Caco-2 (cell line): ENCODE results near the gene PDE4D. TPM values are rescaled to one million over a fixed set of nuclear protein-coding genes. Genes with fewer than 3 reads are reported as not detected.

ENCODE experiments used
- BruUV-seq: library from RNA; stranded (reverse); fragments of 400-500 nt; replicated peaks from 2 replicates; lab custom pipeline; 2021; lab: Mats Ljungman, UMichigan
- CTCF ChIA-PET: fragments of 300-600 bp; sonication (Branson Sonifier 250); formaldehyde crosslinking; loops from one replicate; lab custom pipeline; 2022; ENCODE audit warnings: antibody characterized with exemption; lab: Charles Lee
- POLR2A ChIA-PET: fragments of 300-600 bp; sonication (Branson Sonifier 250); formaldehyde crosslinking; loops from one replicate; lab custom pipeline; 2022; ENCODE audit warnings: antibody characterized with exemption; lab: Charles Lee
- DNase-seq, 2 experiments: peaks; one replicate each; pipeline versions ENCODE4 v3.0.0 to v3.0.0-alpha.2; 2020 to 2022
- H3K27me3 ChIP-seq: replicated peaks from 2 replicates; pipeline ENCODE4 v1.6.0; 2011; ENCODE audit warnings: low read length; ENCODE audit not compliant: control insufficient read depth, insufficient read depth
- H3K36me3 ChIP-seq: 2 replicates; pipeline ENCODE4 v1.5.1; 2011; ENCODE audit warnings: low read length; ENCODE audit not compliant: control insufficient read depth, insufficient read depth
- H3K4me1 ChIP-seq: fragments of 250-450 bp; sonication (Bioruptor Pico); 2 replicates; pipeline ENCODE4 v1.5.1; 2020; ENCODE audit warnings: mild to moderate bottlenecking
- H3K4me3 ChIP-seq: 2 replicates; pipeline ENCODE4 v1.5.1; 2011; ENCODE audit warnings: low read depth, mild to moderate bottlenecking, control low read depth, low read length
- H3K9me3 ChIP-seq: fragments of 250-450 bp; sonication (Bioruptor Pico); 2 replicates; pipeline ENCODE4 v1.5.1; 2020; ENCODE audit warnings: mild to moderate bottlenecking, moderate library complexity
- H3K27ac Mint-ChIP-seq: one replicate; pipeline ENCODE4 v1.8.0; 2022; ENCODE audit warnings: mixed read lengths; ENCODE audit not compliant: unreplicated experiment
- H3K27me3 Mint-ChIP-seq: one replicate; pipeline ENCODE4 v1.8.0; 2022; ENCODE audit warnings: mixed read lengths; ENCODE audit not compliant: insufficient read depth, unreplicated experiment
- H3K36me3 Mint-ChIP-seq: one replicate; pipeline ENCODE4 v1.8.0; 2022; ENCODE audit warnings: mild to moderate bottlenecking, mixed read lengths; ENCODE audit not compliant: insufficient read depth, unreplicated experiment
- H3K4me1 Mint-ChIP-seq: one replicate; pipeline ENCODE4 v1.8.0; 2022; ENCODE audit warnings: low read depth, mixed read lengths; ENCODE audit not compliant: unreplicated experiment
- H3K4me3 Mint-ChIP-seq: one replicate; pipeline ENCODE4 v1.8.0; 2022; ENCODE audit warnings: mild to moderate bottlenecking, moderate library complexity, mixed read lengths; ENCODE audit not compliant: unreplicated experiment
- H3K9me3 Mint-ChIP-seq: one replicate; pipeline ENCODE4 v1.8.0; 2022; ENCODE audit warnings: mixed read lengths; ENCODE audit not compliant: unreplicated experiment
- CTCF ChIP-seq, 2 experiments: fragments of 200-600 bp in 1 of 2; IDR thresholded peaks; 1 replicate in 1 of 2; 2 replicates in 1 of 2; pipeline versions ENCODE4 v1.5.1 to v1.8.0; 2011 to 2022; ENCODE audit warnings: antibody characterized with exemption in 1 of 2, control low read depth in 1 of 2, inconsistent platforms in 1 of 2, low read depth in 1 of 2, low read length in 1 of 2, mild to moderate bottlenecking in 1 of 2, moderate library complexity in 1 of 2; ENCODE audit not compliant: insufficient read depth in 1 of 2, severe bottlenecking in 1 of 2, unreplicated experiment in 1 of 2
- intact Hi-C: fragments of 100-400 bp; cut with micrococcal nuclease; formaldehyde crosslinking; loops from one replicate; pipeline ENCODE4 v1.10.0; 2022; ENCODE audit not compliant: unreplicated experiment
- total RNA-seq: library from RNA; stranded (reverse); gene quantifications from 2 replicates; pipeline ENCODE4 v1.2.3, GENCODE V29; 2022

PDE4D gene
- total RNA-seq, 1 experiment from 2014 or later: 89.8 TPM

GRCh38 chr5:59922220-59922619 lies 28.7 kb upstream of the PDE4D start:
- H3K4me1 Mint-ChIP-seq: no peaks in the 10 kb centered on the region
- ChIA-PET CTCF (interaction anchor here (1.8 to 2.6 kb wide), 2 partner anchors 108 to 112 kb away, joined by 6 to 8 read pairs; no protein-coding TSS in a partner anchor), POLR2A (no interaction called here)
- no peaks in the 10 kb centered on the region for H3K9me3 ChIP-seq
- H3K27me3 ChIP-seq: no peaks in the 10 kb centered on the region
- H3K27ac Mint-ChIP-seq: no peak overlapping the region
- H3K4me3 ChIP-seq: no peak overlapping the region
- intact Hi-C loops: no loop called here
- H3K36me3 ChIP-seq: no peaks in the 10 kb centered on the region
- DNase-seq: no peak
- H3K36me3 Mint-ChIP-seq: no peaks in the 10 kb centered on the region
- no TSS peak for BruUV-seq
- H3K9me3 Mint-ChIP-seq: no peaks in the 10 kb centered on the region
- no peak for TF ChIP-seq CTCF (IDR thresholded peaks at IDR 0.05; ENCODE audit: insufficient read depth in 1 of 2, low read depth in 1 of 2, low read length in 1 of 2, severe bottlenecking in 1 of 2, unreplicated experiment in 1 of 2)
- no peaks in the 10 kb centered on the region for H3K4me1 ChIP-seq
- H3K4me3 Mint-ChIP-seq: no peak overlapping the region
- peaks cover 9% of the 10 kb centered on the region for H3K27me3 Mint-ChIP-seq

GRCh38 chr5:59921816-59922215 lies 28.3 kb upstream of the PDE4D start:
- Mint-ChIP-seq H3K36me3 (no peaks in the 10 kb centered on the region), H3K9me3 (no peaks in the 10 kb centered on the region), H3K27me3 (peaks cover 7% of the 10 kb centered on the region), H3K4me3 (no peak overlapping the region), H3K4me1 (no peaks in the 10 kb centered on the region), H3K27ac (no peak overlapping the region)
- Histone ChIP-seq H3K27me3 (no peaks in the 10 kb centered on the region), H3K4me1 (no peaks in the 10 kb centered on the region), H3K4me3 (no peak overlapping the region), H3K9me3 (no peaks in the 10 kb centered on the region), H3K36me3 (no peaks in the 10 kb centered on the region)
- ChIA-PET POLR2A (no interaction called here), CTCF (interaction anchor here (2.6 kb wide), 1 partner anchor 111 kb away, joined by 8 read pairs; no protein-coding TSS in a partner anchor)
- intact Hi-C loops: no loop called here
- BruUV-seq: no TSS peak
- no peak for DNase-seq
- TF ChIP-seq CTCF (IDR thresholded peaks at IDR 0.05; ENCODE audit: insufficient read depth in 1 of 2, low read depth in 1 of 2, low read length in 1 of 2, severe bottlenecking in 1 of 2, unreplicated experiment in 1 of 2): no peak

GRCh38 chr5:59919484-59919883 lies 26.0 kb upstream of the PDE4D start:
- POLR2A ChIA-PET: no interaction called here
- H3K27me3 ChIP-seq: no peaks in the 10 kb centered on the region
- CTCF ChIA-PET: interaction anchor here (0.6 kb wide), 1 partner anchor 43 kb away, joined by 3 read pairs; no protein-coding TSS in a partner anchor
- Mint-ChIP-seq H3K9me3 (no peaks in the 10 kb centered on the region), H3K27ac (no peak overlapping the region), H3K4me3 (no peak overlapping the region), H3K4me1 (no peaks in the 10 kb centered on the region), H3K27me3 (peaks cover 2% of the 10 kb centered on the region), H3K36me3 (no peaks in the 10 kb centered on the region)
- H3K36me3 ChIP-seq: no peaks in the 10 kb centered on the region
- intact Hi-C loops: no loop called here
- no peak for TF ChIP-seq CTCF (IDR thresholded peaks at IDR 0.05; ENCODE audit: insufficient read depth in 1 of 2, low read depth in 1 of 2, low read length in 1 of 2, severe bottlenecking in 1 of 2, unreplicated experiment in 1 of 2)
- H3K4me1 ChIP-seq: no peaks in the 10 kb centered on the region
- no peaks in the 10 kb centered on the region for H3K9me3 ChIP-seq
- no peak for DNase-seq
- no peak overlapping the region for H3K4me3 ChIP-seq
- no TSS peak for BruUV-seq
